ENCODE measurements around the gene MRPL43. TPM values are rescaled to one million over a fixed set of nuclear protein-coding genes. Genes with fewer than 3 reads are reported as not detected.
"Not testable (repeated sequence)": the region's sequence is repeated elsewhere in the genome, so short reads cannot be mapped to it uniquely, and the experiment has no call there.

Gene MRPL43
- total RNA-seq, 2 experiments from 2014 or later: 56.7 to 56.8 TPM

- CTCF ChIA-PET: interaction anchor here (1.2 kb wide), 1 partner anchor 38 kb away, joined by 4 read pairs; no protein-coding TSS in a partner anchor
- POLR2A ChIA-PET: no interaction called here
These were observed 10.4 kb downstream of the MRPL43 start for GRCh38 chr10:100976906-100977305.

- CTCF ChIA-PET, POLR2A ChIA-PET: not testable (repeated sequence)
These were observed 11.9 kb downstream of the MRPL43 start for GRCh38 chr10:100975397-100975796.

- CTCF ChIA-PET: interaction anchor here (0.7 kb wide), 1 partner anchor 71 kb away, joined by 3 read pairs; no protein-coding TSS in a partner anchor
- POLR2A ChIA-PET: no interaction called here
These were observed 14.3 kb downstream of the MRPL43 start for GRCh38 chr10:100972904-100973535.

GRCh38 chr10:100972115-100972903 lies 15.0 kb downstream of the MRPL43 start:
- CTCF ChIA-PET: interaction anchor here (1.1 kb wide), 1 partner anchor 78 kb away, joined by 4 read pairs; no protein-coding TSS in a partner anchor

GRCh38 chr10:100970914-100971811 lies 16.1 kb downstream of the MRPL43 start:
- ChIA-PET CTCF (interaction anchor here (1.1 kb wide), 1 partner anchor 79 kb away, joined by 4 read pairs; no protein-coding TSS in a partner anchor), POLR2A (no interaction called here)

More at GRCh38 chr10:100972115-100972903, 15.0 kb downstream of the MRPL43 start:
- POLR2A ChIA-PET: no interaction called here

GRCh38 chr10:100970076-100970913 lies 17.0 kb downstream of the MRPL43 start:
- POLR2A ChIA-PET: interaction anchor here (0.8 kb wide), 1 partner anchor 29 kb away, joined by 3 read pairs; the partner anchor contains the start of gene LZTS2

GRCh38 chr10:100969187-100970075 lies 17.9 kb downstream of the MRPL43 start, which contains the start of gene SEMA4G:
Gene SEMA4G, plus strand, starts transcription at chr10:100969504. Its CDS starts 3,409 bp downstream, at chr10:100972913.
- ChIA-PET CTCF (interaction anchor here (1.4 kb wide), 1 partner anchor 47 kb away, joined by 7 read pairs; no protein-coding TSS in a partner anchor), POLR2A (interaction anchor here (0.8 kb wide), 1 partner anchor 30 kb away, joined by 3 read pairs; the partner anchor contains the start of gene LZTS2)

More at GRCh38 chr10:100970076-100970913, 17.0 kb downstream of the MRPL43 start:
- CTCF ChIA-PET: no interaction called here

GRCh38 chr10:100968863-100969186 lies 18.5 kb downstream of the MRPL43 start:
- POLR2A ChIA-PET: no interaction called here
- CTCF ChIA-PET: interaction anchor here (1.3 to 1.4 kb wide), 2 partner anchors 42 to 47 kb away, joined by 5 to 7 read pairs; no protein-coding TSS in a partner anchor

GRCh38 chr10:100968062-100968736 lies 19.1 kb downstream of the MRPL43 start:
- POLR2A ChIA-PET: no interaction called here
- CTCF ChIA-PET: interaction anchor here (1.3 to 1.4 kb wide), 2 partner anchors 41 to 48 kb away, joined by 5 to 7 read pairs; no protein-coding TSS in a partner anchor

GRCh38 chr10:100967332-100967731 lies 20.0 kb downstream of the MRPL43 start:
- ChIA-PET CTCF (interaction anchor here (1.0 kb wide), 1 partner anchor 9 kb away, joined by 3 read pairs; no protein-coding TSS in a partner anchor), POLR2A (no interaction called here)

GRCh38 chr10:100966887-100967286 lies 20.4 kb downstream of the MRPL43 start:
- ChIA-PET POLR2A (no interaction called here), CTCF (interaction anchor here (1.0 to 1.5 kb wide), 3 partner anchors 9 to 38 kb away, joined by 3 to 6 read pairs (median 3); no protein-coding TSS in a partner anchor)

- CTCF ChIA-PET: interaction anchor here (1.1 to 1.5 kb wide), 2 partner anchors 10 to 39 kb away, joined by 3 to 6 read pairs; no protein-coding TSS in a partner anchor
- POLR2A ChIA-PET: interaction anchor here (0.6 kb wide), 1 partner anchor 1307 kb away, joined by 3 read pairs; no protein-coding TSS in a partner anchor
These were observed 21.5 kb downstream of the MRPL43 start for GRCh38 chr10:100965820-100966219.

- ChIA-PET POLR2A (no interaction called here), CTCF (no interaction called here)
These were observed 23.5 kb downstream of the MRPL43 start for GRCh38 chr10:100963826-100964225.

GRCh38 chr10:100962351-100963080 lies 24.8 kb downstream of the MRPL43 start:
- POLR2A ChIA-PET: interaction anchor here (0.6 kb wide), 1 partner anchor 57 kb away, joined by 4 read pairs; no protein-coding TSS in a partner anchor

GRCh38 chr10:100960251-100960650 lies 27.0 kb downstream of the MRPL43 start:
- CTCF ChIA-PET: no interaction called here
- POLR2A ChIA-PET: no interaction called here

More at GRCh38 chr10:100962351-100963080, 24.8 kb downstream of the MRPL43 start:
- CTCF ChIA-PET: no interaction called here

- ChIA-PET POLR2A (no interaction called here), CTCF (no interaction called here)
These were observed 38.4 kb downstream of the MRPL43 start for GRCh38 chr10:100948916-100949315.

Measured in activated CD8-positive, alpha-beta memory T cell treated with anti-CD3 and anti-CD28 coated beads for 36 hours (primary cell).